ENCODE data around the gene HLA-DOA.

The HLA-DOA gene

GRCh38 chr6:33008944-33009861 lies at the start of gene HLA-DOA:
HLA-DOA (minus strand) TSS chr6:33009591.
- DNase-seq: peak; percentile 40

GRCh38 chr6:33057222-33058150 lies 48.1 kb upstream of the HLA-DOA start:
- DNase-seq: no peak

DNA sequence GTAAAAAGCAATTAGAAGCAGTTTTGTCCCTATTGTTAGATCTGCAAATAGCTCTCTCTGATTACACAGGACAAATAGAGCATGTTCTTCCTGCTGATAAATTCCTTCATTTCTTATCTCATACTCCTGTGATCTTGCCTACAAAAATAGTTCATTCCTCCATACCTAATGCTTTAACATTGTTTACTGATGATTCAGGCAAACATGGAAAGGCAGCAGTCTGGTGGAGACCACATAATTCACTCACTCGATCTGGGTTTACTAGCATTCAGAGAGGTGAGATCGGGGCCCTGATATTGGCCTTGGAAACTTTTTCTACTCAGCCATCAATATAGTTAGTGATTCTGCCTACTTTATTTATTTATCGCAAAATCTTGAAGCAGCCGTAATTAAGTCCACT lies 43.8 kb upstream of the HLA-DOA start:
- DNase-seq: no peak

- DNase-seq: no peak
Observed at GRCh38 chr6:33052627-33053026, 43.2 kb upstream of the HLA-DOA start.

GRCh38 chr6:33050014-33050810 lies 40.8 kb upstream of the HLA-DOA start:
- no peak for DNase-seq

GRCh38 chr6:33049323-33050013 lies 40.1 kb upstream of the HLA-DOA start:
- DNase-seq: no peak

DNA sequence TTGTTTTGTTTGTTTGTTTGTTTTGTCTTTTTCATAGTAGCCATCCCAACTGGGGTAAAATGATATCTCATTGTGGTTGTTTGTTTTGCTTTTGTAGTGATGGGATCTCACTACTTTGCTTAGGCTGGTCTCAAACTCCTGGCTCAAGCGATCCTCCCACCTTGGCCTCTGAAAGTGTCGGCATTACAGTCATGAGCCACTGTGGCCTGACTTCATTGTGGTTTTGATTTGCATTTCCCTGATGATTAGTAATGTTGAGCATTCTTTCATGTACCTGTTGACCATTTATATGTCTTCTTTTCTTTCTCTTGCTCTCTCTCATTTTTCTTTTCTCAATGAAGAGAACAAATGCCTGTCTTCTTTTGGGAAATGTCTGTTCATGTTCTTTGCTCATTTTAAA lies 30.8 kb upstream of the HLA-DOA start:
- no peak for DNase-seq

- DNase-seq: no peak
Observed at GRCh38 chr6:33036535-33036934, 27.1 kb upstream of the HLA-DOA start.

GRCh38 chr6:33034554-33034953 lies 25.2 kb upstream of the HLA-DOA start:
- no peak for DNase-seq

DNA sequence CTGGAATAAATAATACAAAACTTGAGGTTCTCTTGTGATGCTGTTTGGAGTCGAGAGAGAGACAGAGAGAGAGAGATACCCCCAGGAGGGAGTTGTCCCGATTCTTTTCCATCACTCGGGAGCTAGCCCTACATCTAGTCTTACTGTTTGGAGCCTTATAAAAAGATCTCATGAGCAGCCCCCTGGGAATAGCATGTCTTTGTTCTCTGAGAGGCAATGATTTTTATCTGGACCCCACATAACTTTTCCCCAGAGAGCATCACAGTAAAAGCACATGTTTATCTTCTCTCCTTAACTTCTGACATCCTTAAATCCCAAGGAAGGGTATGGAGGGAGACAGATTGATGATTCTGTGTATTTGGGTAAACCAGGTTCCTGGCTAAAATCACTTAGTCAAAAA lies 20.9 kb upstream of the HLA-DOA start:
- no peak for DNase-seq

GRCh38 chr6:33029328-33030184 lies 20.2 kb upstream of the HLA-DOA start:
- DNase-seq: no peak

DNA sequence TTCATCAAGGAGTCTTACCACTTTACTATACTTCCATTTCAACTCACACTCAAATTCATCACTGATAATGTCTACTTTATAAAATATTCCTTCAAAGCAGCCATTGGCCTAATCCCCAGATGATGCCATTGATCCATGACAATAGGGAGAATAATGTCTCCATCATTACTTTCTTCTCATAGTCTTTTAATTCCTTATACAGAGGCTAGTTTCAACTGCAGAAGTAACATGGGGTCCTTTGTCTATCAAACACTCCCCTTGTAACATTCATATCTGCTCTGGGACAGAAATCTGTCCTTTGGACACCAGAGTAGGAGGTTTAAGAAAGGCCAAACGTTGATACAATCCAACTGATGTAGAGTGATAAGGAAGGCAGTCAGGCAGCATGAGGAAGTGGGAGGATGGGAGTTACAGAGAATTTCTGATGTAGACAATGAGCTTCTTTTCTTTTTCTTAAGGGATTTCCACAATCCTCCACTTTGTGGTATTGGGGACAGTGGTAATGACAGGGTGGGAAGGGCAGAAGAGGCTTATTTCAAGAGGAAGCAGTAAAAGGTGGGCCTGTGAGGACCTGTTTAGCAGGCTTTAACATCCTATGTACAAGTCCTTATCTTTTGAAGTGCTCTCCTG lies 18.9 kb upstream of the HLA-DOA start:
- DNase-seq: no peak

DNA sequence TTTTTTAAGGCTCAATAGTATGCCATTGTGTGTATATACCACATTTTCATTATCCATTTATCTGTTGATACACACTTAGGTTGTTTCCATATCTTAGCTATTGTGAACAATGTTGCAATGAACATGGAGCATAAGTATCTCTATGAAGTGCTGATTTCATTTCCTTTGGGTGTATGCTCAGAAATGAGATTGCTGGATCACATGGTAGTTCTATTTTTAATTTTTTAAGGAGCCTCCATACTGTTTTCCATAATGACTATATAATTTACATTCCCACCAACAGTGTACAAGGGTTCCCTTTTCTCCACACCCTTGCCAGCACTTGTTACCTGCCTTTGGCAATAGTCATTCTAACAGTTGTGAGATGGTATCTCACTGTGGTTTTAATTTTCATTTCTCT lies 15.1 kb upstream of the HLA-DOA start:
- DNase-seq: no peak

GRCh38 chr6:33023536-33023935 lies 14.1 kb upstream of the HLA-DOA start:
- DNase-seq: no peak

DNA sequence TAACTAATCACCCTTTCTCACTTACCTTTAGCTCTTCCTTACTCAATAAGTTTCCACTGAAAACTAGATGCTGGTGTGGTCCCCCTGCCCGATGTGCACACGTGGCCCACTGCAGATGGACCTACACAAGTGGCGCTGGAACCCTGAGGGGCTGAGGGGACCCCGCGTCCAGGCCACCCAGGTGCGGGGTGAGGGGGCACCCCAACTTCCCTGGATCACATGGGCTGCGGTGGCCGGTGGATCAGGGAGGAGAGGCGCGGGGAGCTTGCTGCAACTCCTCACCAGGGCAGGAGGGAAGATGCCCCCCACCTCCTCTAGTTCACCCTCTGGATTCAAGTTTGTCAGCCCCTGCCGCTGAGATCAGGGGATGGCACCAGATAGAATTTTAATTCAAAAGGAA lies 12.5 kb upstream of the HLA-DOA start:
- no peak for DNase-seq

DNA sequence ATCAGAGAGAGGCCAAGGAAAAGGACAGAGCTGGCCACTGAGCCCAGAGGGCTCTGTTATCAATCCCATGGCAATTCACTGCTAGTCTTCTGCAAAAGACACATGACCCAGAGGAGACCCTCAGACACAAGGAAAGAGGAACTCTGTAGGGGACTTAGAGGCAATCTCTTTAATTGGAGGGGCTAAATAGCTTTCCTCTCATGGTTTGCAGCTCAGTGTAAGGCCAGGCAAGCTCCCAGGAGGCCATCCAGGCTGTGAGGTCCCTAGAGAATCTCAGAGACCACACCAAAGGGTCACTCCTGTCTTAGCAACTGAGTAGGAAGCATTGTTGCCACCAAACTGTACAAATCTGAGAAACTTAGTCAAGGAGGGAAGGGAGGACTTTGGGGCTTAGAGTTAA lies 10.0 kb upstream of the HLA-DOA start:
- DNase-seq: no peak

DNA sequence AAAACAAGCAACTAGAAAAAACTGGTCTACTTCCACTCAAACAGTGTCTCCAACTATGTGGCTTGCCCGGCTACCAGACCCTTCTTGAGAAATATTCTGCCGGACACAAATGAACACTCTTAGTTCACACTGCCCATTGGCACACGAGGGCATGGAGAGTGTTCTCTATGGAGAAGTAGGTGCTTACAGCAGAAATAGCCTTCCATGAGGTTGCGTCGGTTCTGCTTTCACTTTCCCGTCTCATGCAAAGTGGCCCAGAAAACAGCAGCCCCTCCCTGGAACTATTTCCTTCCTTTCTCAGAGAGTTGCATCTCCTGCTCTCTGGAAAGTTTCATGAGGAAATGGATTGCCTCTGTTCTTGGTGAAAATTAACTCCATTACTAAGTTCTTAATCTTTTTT lies 9.5 kb upstream of the HLA-DOA start:
- peak; percentile 45 for DNase-seq

- no peak for DNase-seq
Observed at GRCh38 chr6:33018418-33018817, 9.0 kb upstream of the HLA-DOA start.

DNA sequence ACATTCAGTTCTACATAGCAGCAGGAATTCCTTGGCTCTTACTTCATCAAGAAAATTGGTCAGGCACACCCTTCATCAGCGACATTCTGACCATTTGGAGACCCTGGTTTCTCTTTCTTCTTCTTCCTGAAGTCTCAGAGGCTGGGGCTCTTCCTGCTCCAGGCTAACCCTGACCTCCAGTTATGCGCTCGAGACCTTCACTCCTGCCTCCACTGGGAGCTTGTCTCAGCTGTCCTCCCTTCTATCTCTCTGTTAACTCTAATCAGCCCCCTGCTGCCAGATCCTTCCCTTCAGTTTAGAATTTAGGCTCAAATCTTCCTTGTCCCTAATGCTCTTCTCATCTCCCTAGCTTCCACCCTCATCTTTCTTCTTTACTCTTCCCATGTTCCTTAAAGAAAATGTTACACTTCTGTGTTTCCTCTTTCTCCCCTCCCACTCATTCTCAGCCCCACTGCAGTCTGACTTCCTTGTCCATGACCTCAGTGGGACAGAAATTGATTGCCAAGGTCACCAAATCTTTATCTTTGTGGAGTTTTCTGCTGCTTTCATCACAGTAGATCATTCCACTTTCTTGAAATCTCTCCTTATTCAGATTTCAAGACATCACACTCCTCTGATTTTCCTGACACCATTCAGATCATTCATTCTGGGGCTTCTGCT lies 8.4 kb upstream of the HLA-DOA start:
- DNase-seq: no peak

DNA sequence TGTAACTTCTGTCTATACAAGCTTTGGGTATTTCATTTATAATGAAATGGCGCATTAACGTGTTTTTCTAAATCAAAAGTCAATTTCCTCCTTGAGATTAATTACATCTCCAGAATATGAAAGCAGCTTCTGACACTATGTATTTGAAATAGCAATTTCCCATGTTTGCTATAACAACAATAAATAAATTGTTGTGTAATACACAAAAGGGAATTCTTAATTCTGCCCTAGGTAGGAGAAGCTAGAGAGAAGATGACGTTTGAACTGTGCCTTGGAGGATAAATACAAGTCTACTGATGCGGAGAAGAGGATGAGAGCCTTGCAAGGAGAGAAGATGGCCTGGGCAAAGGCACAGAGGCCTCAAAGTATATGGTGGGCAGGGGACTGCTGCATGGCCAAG lies 7.6 kb upstream of the HLA-DOA start:
- no peak for DNase-seq

Data from activated naive CD4-positive, alpha-beta T cell treated with anti-CD3 and anti-CD28 coated beads, Interleukin-2, amount 50 U/mL, for 16 hours (primary cell).